Measurements from ENCODE around the gene S100A13.

S100A13 gene

DNA sequence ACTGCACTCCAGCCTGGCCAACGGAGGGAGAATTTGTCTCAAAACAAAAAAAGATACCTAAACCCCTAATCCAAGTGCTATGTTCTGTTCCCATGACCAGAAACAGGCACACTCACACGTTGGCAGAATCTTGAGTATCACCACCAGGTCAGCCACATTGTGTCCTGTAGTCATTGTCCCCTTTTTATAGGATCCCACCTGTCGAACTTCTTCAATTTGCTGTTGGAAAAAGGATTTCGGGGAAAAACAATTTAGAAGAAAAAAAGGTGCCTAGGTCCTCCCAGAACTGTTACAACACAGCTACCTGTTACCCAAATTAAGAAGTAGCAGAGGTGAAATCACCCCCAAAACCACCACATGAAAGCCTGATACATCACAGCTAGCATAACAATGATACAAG is 40.1 kb upstream of the S100A13 start:
- DNase-seq (ENCODE audit: low read depth): no peak
- H3K4me3 ChIP-seq (ENCODE audit: low read length): no peak overlapping the region
- TF ChIP-seq, protein P1, sequence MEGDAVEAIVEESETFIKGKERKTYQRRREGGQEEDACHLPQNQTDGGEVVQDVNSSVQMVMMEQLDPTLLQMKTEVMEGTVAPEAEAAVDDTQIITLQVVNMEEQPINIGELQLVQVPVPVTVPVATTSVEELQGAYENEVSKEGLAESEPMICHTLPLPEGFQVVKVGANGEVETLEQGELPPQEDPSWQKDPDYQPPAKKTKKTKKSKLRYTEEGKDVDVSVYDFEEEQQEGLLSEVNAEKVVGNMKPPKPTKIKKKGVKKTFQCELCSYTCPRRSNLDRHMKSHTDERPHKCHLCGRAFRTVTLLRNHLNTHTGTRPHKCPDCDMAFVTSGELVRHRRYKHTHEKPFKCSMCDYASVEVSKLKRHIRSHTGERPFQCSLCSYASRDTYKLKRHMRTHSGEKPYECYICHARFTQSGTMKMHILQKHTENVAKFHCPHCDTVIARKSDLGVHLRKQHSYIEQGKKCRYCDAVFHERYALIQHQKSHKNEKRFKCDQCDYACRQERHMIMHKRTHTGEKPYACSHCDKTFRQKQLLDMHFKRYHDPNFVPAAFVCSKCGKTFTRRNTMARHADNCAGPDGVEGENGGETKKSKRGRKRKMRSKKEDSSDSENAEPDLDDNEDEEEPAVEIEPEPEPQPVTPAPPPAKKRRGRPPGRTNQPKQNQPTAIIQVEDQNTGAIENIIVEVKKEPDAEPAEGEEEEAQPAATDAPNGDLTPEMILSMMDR (conservative IDR thresholded peaks at IDR 0.05; ENCODE audit: low read depth, low read length): no peak

DNA sequence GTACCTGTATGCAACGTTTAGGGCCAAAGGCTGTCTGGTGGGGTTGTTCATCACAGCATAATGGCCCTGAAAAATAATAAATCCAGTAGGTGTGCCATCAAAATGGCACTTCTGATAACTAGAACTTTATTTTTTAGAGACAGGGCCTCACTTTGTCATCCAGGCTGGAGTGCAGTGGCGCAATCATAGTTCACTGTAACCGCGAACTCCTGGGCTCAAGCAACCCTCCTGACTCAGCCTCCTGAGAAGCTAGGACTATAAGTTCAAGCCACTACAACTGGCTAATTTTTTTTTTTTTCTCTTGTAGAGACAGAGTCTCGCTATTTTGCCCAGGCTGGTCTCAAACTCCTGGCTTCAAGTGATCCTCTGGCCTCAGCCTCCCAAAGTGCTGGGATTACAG is 35.9 kb upstream of the S100A13 start:
- no peak overlapping the region for H3K4me3 ChIP-seq (ENCODE audit: low read length)
- TF ChIP-seq, protein P1 (conservative IDR thresholded peaks at IDR 0.05; ENCODE audit: low read depth, low read length): no peak
- no peak for DNase-seq (ENCODE audit: low read depth)

DNA sequence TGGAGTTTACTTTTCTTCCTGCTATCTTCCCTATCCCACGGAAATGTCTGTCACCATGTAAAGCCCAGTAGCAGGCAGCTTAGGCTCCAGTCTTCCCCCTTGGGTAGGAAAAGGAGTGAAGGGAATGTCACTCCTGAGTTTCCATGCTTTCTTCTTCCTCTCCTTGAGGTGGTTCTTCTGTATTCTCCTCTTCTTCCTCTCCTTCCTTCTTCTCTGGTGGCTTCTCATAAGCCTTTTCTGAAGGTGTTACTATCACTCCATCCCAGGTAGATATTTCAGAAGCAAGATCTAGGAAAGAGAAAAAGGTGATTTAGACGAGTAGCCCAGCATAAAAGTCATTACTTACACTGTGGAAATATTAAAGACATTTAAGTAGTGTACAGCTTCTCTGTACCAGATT is 35.0 kb upstream of the S100A13 start:
- no peak overlapping the region for H3K4me3 ChIP-seq (ENCODE audit: low read length)
- TF ChIP-seq, protein P1 (conservative IDR thresholded peaks at IDR 0.05; ENCODE audit: low read depth, low read length): no peak
- DNase-seq (ENCODE audit: low read depth): no peak

DNA sequence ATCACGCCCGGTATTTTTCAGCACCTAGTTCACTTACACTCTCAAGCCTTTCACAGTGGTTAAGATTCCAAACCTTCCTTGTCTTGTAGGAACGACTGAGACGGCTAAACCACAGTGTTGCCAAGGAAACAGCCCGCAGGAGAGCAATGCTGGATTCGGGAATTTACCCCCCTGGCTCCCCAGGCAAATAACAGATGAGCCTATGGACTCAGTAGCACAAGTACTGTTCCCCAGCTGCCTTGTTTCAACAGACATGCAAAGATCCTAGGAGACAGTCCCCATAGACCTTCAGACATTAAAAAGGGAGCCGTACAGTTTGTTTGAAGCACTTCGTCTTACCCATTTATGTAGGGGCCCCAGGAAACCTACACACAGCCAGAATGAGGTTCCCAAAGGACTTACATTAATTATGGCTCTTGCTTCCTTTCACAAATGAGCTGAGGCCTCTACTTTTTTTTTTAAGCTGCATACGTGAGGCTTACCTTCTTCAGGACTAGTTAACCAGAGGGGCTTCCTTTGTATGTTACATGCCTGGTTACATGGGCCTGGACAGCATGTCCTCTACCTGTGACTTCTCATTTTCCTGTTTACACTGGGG is 33.9 kb upstream of the S100A13 start:
- H3K4me3 ChIP-seq (ENCODE audit: low read length): no peak overlapping the region
- TF ChIP-seq, protein P1 (conservative IDR thresholded peaks at IDR 0.05; ENCODE audit: low read depth, low read length): no peak
- DNase-seq (ENCODE audit: low read depth): no peak

DNA sequence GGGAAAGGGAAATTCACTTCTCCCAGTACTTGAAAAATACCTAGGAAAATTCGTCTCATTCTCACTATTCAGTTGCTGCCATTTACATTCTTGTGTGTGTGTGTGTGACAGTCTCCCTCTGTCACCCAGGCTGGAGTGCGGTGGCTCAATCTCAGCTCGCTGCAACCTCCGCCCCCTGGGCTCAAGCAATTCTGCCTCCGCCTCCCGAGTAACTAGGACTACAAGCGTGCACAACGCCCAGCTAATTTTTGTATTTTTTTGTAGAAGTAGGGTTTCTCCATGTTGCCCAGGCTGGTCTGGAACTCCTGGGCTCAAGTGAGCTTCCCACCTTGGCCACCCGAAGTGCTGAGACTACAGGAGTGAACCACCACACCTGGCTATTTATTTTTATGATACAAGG is 32.4 kb upstream of the S100A13 start:
- TF ChIP-seq, protein P1 (conservative IDR thresholded peaks at IDR 0.05; ENCODE audit: low read depth, low read length): no peak
- peak overlapping the region; percentile 90 for H3K4me3 ChIP-seq (ENCODE audit: low read length)
- DNase-seq (ENCODE audit: low read depth): no peak

DNA sequence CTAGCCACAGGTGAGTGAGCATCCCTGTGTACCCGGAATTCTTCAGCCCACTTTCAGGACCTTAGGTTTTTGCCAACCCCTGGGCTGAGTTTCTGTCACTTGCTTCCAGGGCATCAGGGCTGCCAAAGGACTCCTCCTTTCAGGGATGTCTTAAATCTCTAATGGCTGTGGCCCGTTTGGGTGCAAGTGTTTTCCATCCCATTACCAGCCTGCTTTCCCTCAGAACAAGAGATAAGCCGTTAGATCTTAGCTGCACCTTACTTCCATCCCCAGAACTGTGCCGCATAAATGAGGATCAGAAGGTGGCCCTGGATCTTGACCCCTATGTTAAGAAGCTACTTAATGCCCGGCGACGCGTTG is 31.9 kb upstream of the S100A13 start:
- DNase-seq (ENCODE audit: low read depth): no peak
- H3K4me3 ChIP-seq (ENCODE audit: low read length): peak overlapping the region; percentile 90
- TF ChIP-seq, protein P1 (conservative IDR thresholded peaks at IDR 0.05; ENCODE audit: low read depth, low read length): no peak

DNA sequence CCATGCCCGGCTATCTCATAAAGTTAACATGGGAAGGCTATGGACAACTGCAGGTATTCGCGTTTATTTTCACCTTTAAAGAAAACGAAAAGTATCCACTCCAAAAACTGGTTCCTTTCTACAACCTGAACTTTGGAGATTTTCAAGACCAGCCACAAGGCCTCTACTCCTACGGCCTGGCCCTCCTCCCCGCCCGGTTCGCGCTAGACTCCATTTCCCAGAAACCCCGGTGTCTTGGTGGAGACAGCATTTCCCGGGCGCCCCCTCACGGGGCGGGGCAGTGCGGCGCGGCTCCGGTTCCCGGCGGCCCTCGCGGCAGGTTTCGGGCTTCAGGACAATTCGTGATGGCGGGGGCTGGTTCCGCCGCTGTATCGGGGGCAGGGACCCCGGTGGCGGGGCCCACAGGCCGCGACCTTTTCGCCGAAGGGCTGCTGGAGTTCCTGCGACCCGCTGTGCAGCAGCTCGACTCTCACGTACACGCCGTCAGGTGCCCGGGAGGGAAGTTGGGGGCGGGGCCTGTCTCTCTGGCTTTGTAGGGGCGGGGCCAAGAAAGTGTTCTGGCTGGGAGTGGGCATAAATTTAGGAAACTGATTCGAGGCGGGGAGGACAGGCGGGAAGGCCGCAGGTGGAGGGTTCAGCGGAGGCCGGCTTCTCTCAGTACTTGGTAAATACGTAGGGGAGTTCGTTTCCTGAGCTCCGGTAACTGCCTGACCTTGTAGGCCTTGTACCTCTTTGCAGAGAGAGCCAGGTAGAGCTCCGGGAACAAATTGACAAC is 31.3 kb upstream of the S100A13 start, which contains the start of gene SNAPIN:
Gene SNAPIN, plus strand, starts transcription at position 304 of the 775 bp plus-strand sequence. Its CDS starts 41 bp downstream, at position 345.
- TF ChIP-seq, protein P1 (conservative IDR thresholded peaks at IDR 0.05; ENCODE audit: low read depth, low read length): no peak
- peak; percentile 37 for DNase-seq (ENCODE audit: low read depth)
- peak within 1 kb of the TSS; percentile 90 for H3K4me3 ChIP-seq (ENCODE audit: low read length)
